Neural cell (in vitro differentiated cells): Measurements from ENCODE around the gene DENND6A. TPM values are rescaled to one million over a fixed set of nuclear protein-coding genes. Genes with fewer than 3 reads are reported as not detected.
"Not testable (repeated sequence)": the region's sequence is repeated elsewhere in the genome, so short reads cannot be mapped to it uniquely, and the experiment has no call there.

Source experiments
- H2AFZ ChIP-seq: fragments of 200-600, 300-800 bp; sonication (generic), shearing (Covaris generic); 2 replicates; pipeline ENCODE4 v1.6.0; 2014; ENCODE audit warnings: low read depth, mild to moderate bottlenecking, antibody characterized with exemption, low read length, moderate library complexity
- H3F3A ChIP-seq: fragments of 200-600 bp; shearing (Covaris generic); 2 replicates; pipeline ENCODE4 v1.6.1; 2016; ENCODE audit warnings: mild to moderate bottlenecking, moderate library complexity, mixed read lengths, antibody characterized with exemption, low read length; ENCODE audit not compliant: insufficient read depth, poor library complexity, severe bottlenecking
- H3K27ac ChIP-seq: fragments of 200-600, 300-800 bp; sonication (generic), shearing (Covaris generic); 2 replicates; pipeline ENCODE4 v1.5.1; 2014; ENCODE audit warnings: mild to moderate bottlenecking, low read length, moderate library complexity
- H3K27me3 ChIP-seq: fragments of 300-800, 200-600 bp; sonication (generic), shearing (Covaris generic); 2 replicates; pipeline ENCODE4 v1.6.0; 2014; ENCODE audit warnings: mild to moderate bottlenecking, low read depth, low read length, moderate library complexity; ENCODE audit not compliant: insufficient read depth
- H3K36me3 ChIP-seq: fragments of 300-800, 200-600 bp; sonication (generic), shearing (Covaris generic); 2 replicates; pipeline ENCODE4 v1.5.1; 2014; ENCODE audit warnings: mild to moderate bottlenecking, antibody characterized with exemption, low read length, moderate library complexity; ENCODE audit not compliant: insufficient read depth
- H3K4me2 ChIP-seq: fragments of 300-800, 200-600 bp; sonication (generic), shearing (Covaris generic); 2 replicates; pipeline ENCODE4 v1.6.0; 2014; ENCODE audit warnings: mild to moderate bottlenecking, low read length
- H3K4me3 ChIP-seq: fragments of 300-800, 200-600 bp; sonication (generic), shearing (Covaris generic); 2 replicates; pipeline ENCODE4 v1.5.1; 2014; ENCODE audit warnings: mild to moderate bottlenecking, low read length, moderate library complexity
- H3K79me2 ChIP-seq: fragments of 200-600 bp; shearing (Covaris generic); replicated peaks from 2 replicates; pipeline ENCODE4 v1.6.0; 2014; ENCODE audit warnings: mild to moderate bottlenecking, low read length, moderate library complexity; ENCODE audit not compliant: insufficient read depth
- H3K9ac ChIP-seq: fragments of 300-800, 200-600 bp; sonication (generic), shearing (Covaris generic); 2 replicates; pipeline ENCODE4 v1.6.1; 2016; ENCODE audit warnings: mild to moderate bottlenecking, low read length, mixed read lengths
- H3K9me2 ChIP-seq: fragments of 200-600 bp; shearing (Covaris generic); 2 replicates; pipeline ENCODE4 v1.6.1; 2016; ENCODE audit warnings: mild to moderate bottlenecking, low read length, mixed read lengths; ENCODE audit not compliant: insufficient read depth
- H3K9me3 ChIP-seq: fragments of 200-600, 300-800 bp; sonication (generic), shearing (Covaris generic); 2 replicates; pipeline ENCODE4 v1.6.1; 2016; ENCODE audit warnings: mild to moderate bottlenecking, mixed run types, low read length, moderate library complexity, mixed read lengths
- H4K20me1 ChIP-seq: fragments of 200-600 bp; shearing (Covaris generic); 2 replicates; pipeline ENCODE4 v1.6.1; 2016; ENCODE audit warnings: mild to moderate bottlenecking, mixed run types; ENCODE audit not compliant: insufficient read depth
- EP300 ChIP-seq: fragments of 450-650 bp; conservative IDR thresholded peaks from 2 replicates; pipeline ENCODE4 v1.6.1; 2014; ENCODE audit warnings: antibody characterized with exemption, mild to moderate bottlenecking, moderate library complexity; ENCODE audit not compliant: poor library complexity, severe bottlenecking
- EZH2 ChIP-seq: fragments of 200-600, 300-800 bp; shearing (Covaris generic), sonication (generic); IDR thresholded peaks from 2 replicates; pipeline ENCODE4 v1.6.1; 2014; ENCODE audit warnings: antibody characterized with exemption, low read length, borderline replicate concordance, mild to moderate bottlenecking; ENCODE audit not compliant: insufficient read depth, poor library complexity, severe bottlenecking
- MXI1 ChIP-seq: fragments of 450-650 bp; conservative IDR thresholded peaks from 2 replicates; pipeline ENCODE4 v1.6.1; 2014; ENCODE audit warnings: antibody characterized with exemption, mild to moderate bottlenecking; ENCODE audit not compliant: poor library complexity, severe bottlenecking
- POLR2AphosphoS5 ChIP-seq: IDR thresholded peaks from 2 replicates; pipeline ENCODE4 v1.6.1; 2012
- RAD21 ChIP-seq: fragments of 450-650 bp; conservative IDR thresholded peaks from 2 replicates; pipeline ENCODE4 v1.6.1; 2014; ENCODE audit warnings: antibody characterized with exemption, mild to moderate bottlenecking, moderate library complexity
- SMC3 ChIP-seq: fragments of 450-650 bp; conservative IDR thresholded peaks from 2 replicates; pipeline ENCODE4 v1.6.1; 2014; ENCODE audit warnings: antibody characterized with exemption, mild to moderate bottlenecking, moderate library complexity; ENCODE audit not compliant: poor library complexity
- TAF1 ChIP-seq: IDR thresholded peaks from 2 replicates; pipeline ENCODE4 v1.6.1; 2012; ENCODE audit warnings: low read depth
- polyA plus RNA-seq: library from polyadenylated mRNA; depleted of rRNA; stranded (reverse); fragments of >200 nt; gene quantifications from 2 replicates; pipeline ENCODE4 v1.2.3, GENCODE V29; 2014
- TF ChIP-seq, protein P1 (sequence below): IDR thresholded peaks from 2 replicates; pipeline ENCODE4 v1.6.1; 2012; ENCODE audit warnings: borderline replicate concordance
- TF ChIP-seq, protein P2 (sequence below): fragments of 450-650 bp; IDR thresholded peaks from 2 replicates; pipeline ENCODE4 v1.5.1; 2014; ENCODE audit warnings: antibody characterized with exemption, mild to moderate bottlenecking, moderate library complexity; ENCODE audit not compliant: poor library complexity, severe bottlenecking

DENND6A gene
- polyA plus RNA-seq, 1 donor from 2014 or later, result 24.0 TPM

- H3K9ac ChIP-seq, result no peak overlapping the region
- H3K9me3 ChIP-seq, result no peaks in the 10 kb centered on the region
- TF ChIP-seq SMC3, result no peak
- TF ChIP-seq, protein P1, sequence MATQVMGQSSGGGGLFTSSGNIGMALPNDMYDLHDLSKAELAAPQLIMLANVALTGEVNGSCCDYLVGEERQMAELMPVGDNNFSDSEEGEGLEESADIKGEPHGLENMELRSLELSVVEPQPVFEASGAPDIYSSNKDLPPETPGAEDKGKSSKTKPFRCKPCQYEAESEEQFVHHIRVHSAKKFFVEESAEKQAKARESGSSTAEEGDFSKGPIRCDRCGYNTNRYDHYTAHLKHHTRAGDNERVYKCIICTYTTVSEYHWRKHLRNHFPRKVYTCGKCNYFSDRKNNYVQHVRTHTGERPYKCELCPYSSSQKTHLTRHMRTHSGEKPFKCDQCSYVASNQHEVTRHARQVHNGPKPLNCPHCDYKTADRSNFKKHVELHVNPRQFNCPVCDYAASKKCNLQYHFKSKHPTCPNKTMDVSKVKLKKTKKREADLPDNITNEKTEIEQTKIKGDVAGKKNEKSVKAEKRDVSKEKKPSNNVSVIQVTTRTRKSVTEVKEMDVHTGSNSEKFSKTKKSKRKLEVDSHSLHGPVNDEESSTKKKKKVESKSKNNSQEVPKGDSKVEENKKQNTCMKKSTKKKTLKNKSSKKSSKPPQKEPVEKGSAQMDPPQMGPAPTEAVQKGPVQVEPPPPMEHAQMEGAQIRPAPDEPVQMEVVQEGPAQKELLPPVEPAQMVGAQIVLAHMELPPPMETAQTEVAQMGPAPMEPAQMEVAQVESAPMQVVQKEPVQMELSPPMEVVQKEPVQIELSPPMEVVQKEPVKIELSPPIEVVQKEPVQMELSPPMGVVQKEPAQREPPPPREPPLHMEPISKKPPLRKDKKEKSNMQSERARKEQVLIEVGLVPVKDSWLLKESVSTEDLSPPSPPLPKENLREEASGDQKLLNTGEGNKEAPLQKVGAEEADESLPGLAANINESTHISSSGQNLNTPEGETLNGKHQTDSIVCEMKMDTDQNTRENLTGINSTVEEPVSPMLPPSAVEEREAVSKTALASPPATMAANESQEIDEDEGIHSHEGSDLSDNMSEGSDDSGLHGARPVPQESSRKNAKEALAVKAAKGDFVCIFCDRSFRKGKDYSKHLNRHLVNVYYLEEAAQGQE, result no peak
- TF ChIP-seq TAF1, result no peak
- TF ChIP-seq, protein P2, sequence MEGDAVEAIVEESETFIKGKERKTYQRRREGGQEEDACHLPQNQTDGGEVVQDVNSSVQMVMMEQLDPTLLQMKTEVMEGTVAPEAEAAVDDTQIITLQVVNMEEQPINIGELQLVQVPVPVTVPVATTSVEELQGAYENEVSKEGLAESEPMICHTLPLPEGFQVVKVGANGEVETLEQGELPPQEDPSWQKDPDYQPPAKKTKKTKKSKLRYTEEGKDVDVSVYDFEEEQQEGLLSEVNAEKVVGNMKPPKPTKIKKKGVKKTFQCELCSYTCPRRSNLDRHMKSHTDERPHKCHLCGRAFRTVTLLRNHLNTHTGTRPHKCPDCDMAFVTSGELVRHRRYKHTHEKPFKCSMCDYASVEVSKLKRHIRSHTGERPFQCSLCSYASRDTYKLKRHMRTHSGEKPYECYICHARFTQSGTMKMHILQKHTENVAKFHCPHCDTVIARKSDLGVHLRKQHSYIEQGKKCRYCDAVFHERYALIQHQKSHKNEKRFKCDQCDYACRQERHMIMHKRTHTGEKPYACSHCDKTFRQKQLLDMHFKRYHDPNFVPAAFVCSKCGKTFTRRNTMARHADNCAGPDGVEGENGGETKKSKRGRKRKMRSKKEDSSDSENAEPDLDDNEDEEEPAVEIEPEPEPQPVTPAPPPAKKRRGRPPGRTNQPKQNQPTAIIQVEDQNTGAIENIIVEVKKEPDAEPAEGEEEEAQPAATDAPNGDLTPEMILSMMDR, result no peak
- TF ChIP-seq EZH2, result no peak
- no peak for TF ChIP-seq MXI1
- TF ChIP-seq POLR2AphosphoS5, result no peak
- TF ChIP-seq EP300, result no peak
- TF ChIP-seq RAD21, result no peak
- H4K20me1 ChIP-seq, result no peaks in the 10 kb centered on the region
- no peak overlapping the region for H3K27ac ChIP-seq
- H3K27me3 ChIP-seq, result no peaks in the 10 kb centered on the region
- peaks cover 27% of the 10 kb centered on the region for H3K79me2 ChIP-seq
- H2AFZ ChIP-seq, result no peak overlapping the region
- H3K36me3 ChIP-seq, result no peaks in the 10 kb centered on the region
- no peak overlapping the region for H3K4me2 ChIP-seq
- H3F3A ChIP-seq, result no peaks in the 10 kb centered on the region
- no peaks in the 10 kb centered on the region for H3K9me2 ChIP-seq
- H3K4me3 ChIP-seq, result no peak overlapping the region
Measured at GRCh38 chr3:57694146-57694545, 1.3 kb upstream of the DENND6A start.

DNA sequence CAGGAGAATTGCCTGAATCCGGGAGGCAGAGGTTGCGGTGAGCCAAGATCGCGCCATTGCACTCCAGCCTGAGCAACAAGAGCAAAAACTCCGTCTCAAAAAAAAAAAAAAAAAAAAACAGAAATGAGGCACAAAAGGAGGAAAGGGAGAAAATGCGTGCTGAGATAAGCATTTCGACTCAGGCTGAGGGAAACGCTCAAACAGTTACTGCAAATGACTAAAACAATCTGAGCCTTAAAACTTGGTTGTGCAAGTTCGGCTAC lies 813 bp downstream of the DENND6A start:
- not testable (repeated sequence) for H3K36me3 ChIP-seq, H4K20me1 ChIP-seq, H3K27me3 ChIP-seq, H3F3A ChIP-seq, H2AFZ ChIP-seq, H3K9me2 ChIP-seq, H3K27ac ChIP-seq, H3K9me3 ChIP-seq
- Histone ChIP-seq H3K4me3 (peak overlapping the region; percentile 93), H3K4me2 (peak overlapping the region; percentile 70), H3K9ac (peak overlapping the region; percentile 86), H3K79me2 (peaks cover 38% of the 10 kb centered on the region)
